Dermis microvascular lymphatic vessel endothelial cell (primary cell): Measurements from ENCODE around the gene SIDT2. TPM values are rescaled to one million over a fixed set of nuclear protein-coding genes. Genes with fewer than 3 reads are reported as not detected.

ENCODE experiments used
- total RNA-seq: library from RNA; depleted of rRNA; stranded (reverse); fragments of >200 nt; gene quantifications from 2 replicates; pipeline ENCODE4 v1.2.1, GENCODE V29; 2014

Gene SIDT2
- total RNA-seq, 1 donor from 2014 or later = 6.4 TPM

Other genes with a start within 250 kb of the SIDT2 start
- gene SIK3, start 80.3 kb upstream of the SIDT2 start, total RNA-seq = 6.4 and 11.4 TPM in 2 replicates
- gene PAFAH1B2, start 34.5 kb upstream of the SIDT2 start, total RNA-seq = 172 and 190 TPM in 2 replicates
- gene TAGLN, start 20.6 kb downstream of the SIDT2 start, total RNA-seq = 6.0 and 12.5 TPM in 2 replicates
- 31.1 and 33.9 TPM in 2 replicates for gene PCSK7, start 53.3 kb downstream of the SIDT2 start, total RNA-seq
- 5.4 and 7.6 TPM in 2 replicates for gene RNF214, start 53.9 kb downstream of the SIDT2 start, total RNA-seq
- 1.4 and 1.9 TPM in 2 replicates for gene BACE1-AS, start 112.6 kb downstream of the SIDT2 start, total RNA-seq
- 6.9 and 10.2 TPM in 2 replicates for gene BACE1, start 137.5 kb downstream of the SIDT2 start, total RNA-seq
- gene CEP164, start 149.1 kb downstream of the SIDT2 start, total RNA-seq = 12.0 and 19.6 TPM in 2 replicates